Loucy (cell line): ENCODE results near the gene ACSF3.

ENCODE experiments used
- EZH2phosphoT487 ChIP-seq: fragments of 200-600 bp; IDR thresholded peaks from 2 replicates; pipeline ENCODE4 v1.6.1; 2018; ENCODE audit warnings: antibody characterized with exemption, mild to moderate bottlenecking, moderate library complexity, borderline replicate concordance
- TF ChIP-seq, protein P1 (sequence below): fragments of 200-600 bp; sonication (generic); conservative IDR thresholded peaks from 2 replicates; pipeline ENCODE4 v1.5.1; 2014; ENCODE audit warnings: mild to moderate bottlenecking, antibody characterized with exemption, low read length

GRCh38 chr16:89176147-89176690, 82.6 kb downstream of the ACSF3 start:
- TF ChIP-seq, protein P1, sequence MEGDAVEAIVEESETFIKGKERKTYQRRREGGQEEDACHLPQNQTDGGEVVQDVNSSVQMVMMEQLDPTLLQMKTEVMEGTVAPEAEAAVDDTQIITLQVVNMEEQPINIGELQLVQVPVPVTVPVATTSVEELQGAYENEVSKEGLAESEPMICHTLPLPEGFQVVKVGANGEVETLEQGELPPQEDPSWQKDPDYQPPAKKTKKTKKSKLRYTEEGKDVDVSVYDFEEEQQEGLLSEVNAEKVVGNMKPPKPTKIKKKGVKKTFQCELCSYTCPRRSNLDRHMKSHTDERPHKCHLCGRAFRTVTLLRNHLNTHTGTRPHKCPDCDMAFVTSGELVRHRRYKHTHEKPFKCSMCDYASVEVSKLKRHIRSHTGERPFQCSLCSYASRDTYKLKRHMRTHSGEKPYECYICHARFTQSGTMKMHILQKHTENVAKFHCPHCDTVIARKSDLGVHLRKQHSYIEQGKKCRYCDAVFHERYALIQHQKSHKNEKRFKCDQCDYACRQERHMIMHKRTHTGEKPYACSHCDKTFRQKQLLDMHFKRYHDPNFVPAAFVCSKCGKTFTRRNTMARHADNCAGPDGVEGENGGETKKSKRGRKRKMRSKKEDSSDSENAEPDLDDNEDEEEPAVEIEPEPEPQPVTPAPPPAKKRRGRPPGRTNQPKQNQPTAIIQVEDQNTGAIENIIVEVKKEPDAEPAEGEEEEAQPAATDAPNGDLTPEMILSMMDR, result no peak
- no peak for TF ChIP-seq EZH2phosphoT487
